Glutamatergic neuron (in vitro differentiated cells): ENCODE results near the gene DCXR. TPM values are rescaled to one million over a fixed set of nuclear protein-coding genes. Genes with fewer than 3 reads are reported as not detected.
A peak's percentile ranks its signal among the peaks of the same experiment; 100 is the strongest.
"Not testable (repeated sequence)": the region's sequence is repeated elsewhere in the genome, so short reads cannot be mapped to it uniquely, and the experiment has no call there.

Source experiments
- DNase-seq: peaks from one replicate; pipeline ENCODE4 v3.0.0; 2022
- H3K27ac Mint-ChIP-seq: one replicate; pipeline ENCODE4 v1.8.0; 2020; ENCODE audit warnings: mild to moderate bottlenecking, mixed read lengths, inconsistent platforms; ENCODE audit not compliant: unreplicated experiment
- H3K27me3 Mint-ChIP-seq: one replicate; pipeline ENCODE4 v1.8.0; 2020; ENCODE audit warnings: mild to moderate bottlenecking, moderate library complexity, mixed read lengths, inconsistent platforms; ENCODE audit not compliant: unreplicated experiment
- H3K36me3 Mint-ChIP-seq: one replicate; pipeline ENCODE4 v1.8.0; 2020; ENCODE audit warnings: mild to moderate bottlenecking, mixed read lengths, inconsistent platforms; ENCODE audit not compliant: unreplicated experiment
- H3K4me1 Mint-ChIP-seq: one replicate; pipeline ENCODE4 v1.8.0; 2020; ENCODE audit warnings: mild to moderate bottlenecking, low read depth, mixed read lengths, inconsistent platforms; ENCODE audit not compliant: unreplicated experiment
- H3K4me3 Mint-ChIP-seq: one replicate; pipeline ENCODE4 v1.8.0; 2020; ENCODE audit warnings: mild to moderate bottlenecking, mixed read lengths, inconsistent platforms; ENCODE audit not compliant: unreplicated experiment
- H3K9me3 Mint-ChIP-seq: one replicate; pipeline ENCODE4 v1.8.0; 2020; ENCODE audit warnings: mild to moderate bottlenecking, moderate library complexity, mixed read lengths, inconsistent platforms; ENCODE audit not compliant: unreplicated experiment
- CTCF ChIP-seq: fragments of 200-600 bp; sonication (generic); IDR thresholded peaks from one replicate; pipeline ENCODE4 v1.5.0; 2021; ENCODE audit not compliant: partially characterized antibody, unreplicated experiment
- total RNA-seq: library from RNA; stranded (reverse); fragmentation: NEBNext Ultra II Directional; extraction: Animal tissue kit (Norgen Biotek cat#: 25700); gene quantifications from one replicate; pipeline ENCODE4 v1.2.1, GENCODE V29; 2021; ENCODE audit not compliant: unreplicated experiment

The DCXR gene
- total RNA-seq, 1 donor from 2014 or later = 89.5 TPM

GRCh38 chr17:82045936-82046484 is 8.5 kb upstream of the DCXR start:
- H3K27me3 Mint-ChIP-seq = peaks cover 7% of the 10 kb centered on the region
- H3K27ac Mint-ChIP-seq = no peak overlapping the region
- DNase-seq = no peak
- no peak for TF ChIP-seq CTCF
- peaks cover 2% of the 10 kb centered on the region for H3K4me1 Mint-ChIP-seq
- H3K4me3 Mint-ChIP-seq = no peak overlapping the region
- H3K9me3 Mint-ChIP-seq = peaks cover 3% of the 10 kb centered on the region
- no peaks in the 10 kb centered on the region for H3K36me3 Mint-ChIP-seq

GRCh38 chr17:82043507-82043906 is 6.0 kb upstream of the DCXR start:
- DNase-seq = no peak
- peaks cover 2% of the 10 kb centered on the region for H3K4me1 Mint-ChIP-seq
- no peak for TF ChIP-seq CTCF
- H3K27ac Mint-ChIP-seq = no peak overlapping the region
- H3K36me3 Mint-ChIP-seq = no peaks in the 10 kb centered on the region
- no peak overlapping the region for H3K4me3 Mint-ChIP-seq
- H3K27me3 Mint-ChIP-seq = peaks cover 10% of the 10 kb centered on the region
- peaks cover 3% of the 10 kb centered on the region for H3K9me3 Mint-ChIP-seq

GRCh38 chr17:82042649-82043048 is 5.2 kb upstream of the DCXR start:
- no peak for DNase-seq
- Mint-ChIP-seq H3K27me3 (peaks cover 10% of the 10 kb centered on the region), H3K9me3 (peaks cover 4% of the 10 kb centered on the region), H3K4me1 (peaks cover 6% of the 10 kb centered on the region), H3K36me3 (no peaks in the 10 kb centered on the region), H3K27ac (no peak overlapping the region), H3K4me3 (no peak overlapping the region)
- TF ChIP-seq CTCF = no peak

- DNase-seq = no peak
- Mint-ChIP-seq H3K4me3 (peak overlapping the region; percentile 25), H3K27me3 (peaks cover 10% of the 10 kb centered on the region), H3K36me3 (no peaks in the 10 kb centered on the region), H3K9me3 (peaks cover 4% of the 10 kb centered on the region), H3K27ac (peak overlapping the region; percentile 55), H3K4me1 (peaks cover 7% of the 10 kb centered on the region)
- no peak for TF ChIP-seq CTCF
Observed at GRCh38 chr17:82041144-82041814, 3.8 kb upstream of the DCXR start.

GRCh38 chr17:82039695-82040299 is 2.3 kb upstream of the DCXR start:
- TF ChIP-seq CTCF = no peak
- Mint-ChIP-seq H3K36me3 (no peaks in the 10 kb centered on the region), H3K27ac (no peak overlapping the region), H3K9me3 (peaks cover 11% of the 10 kb centered on the region), H3K4me1 (peaks cover 4% of the 10 kb centered on the region), H3K4me3 (no peak overlapping the region), H3K27me3 (peaks cover 13% of the 10 kb centered on the region)
- DNase-seq = no peak

DNA sequence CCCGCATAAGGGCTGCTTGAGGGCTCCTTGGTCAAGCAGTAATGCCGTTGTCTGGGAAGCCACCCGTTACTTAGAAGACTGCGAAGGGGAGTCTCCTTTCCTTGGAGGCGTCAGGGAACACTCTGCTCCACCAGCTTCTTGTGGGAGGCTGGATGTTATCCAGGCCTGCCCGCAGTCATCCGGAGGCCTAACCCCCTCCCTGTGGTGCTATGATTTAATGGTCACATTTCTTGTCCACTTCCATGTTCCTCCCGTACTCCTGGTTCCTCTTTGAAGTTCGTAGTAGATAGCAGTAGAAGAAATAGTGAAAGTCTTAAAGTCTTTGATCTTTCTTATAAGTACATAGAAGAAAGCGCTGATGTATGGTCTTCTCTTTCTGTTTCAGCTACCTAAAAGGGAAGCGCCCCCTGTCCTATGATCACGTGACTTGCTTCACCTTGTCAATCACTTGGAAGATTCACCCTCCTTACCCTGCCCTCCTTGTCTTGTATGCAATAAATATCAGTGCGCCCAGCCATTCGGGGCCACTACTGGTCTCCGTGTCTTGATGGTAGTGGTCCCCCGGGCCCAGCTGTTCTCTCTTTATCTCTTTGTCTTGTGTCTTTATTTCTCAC is 1.4 kb upstream of the DCXR start:
- DNase-seq, H3K27ac Mint-ChIP-seq, H3K4me1 Mint-ChIP-seq, H3K4me3 Mint-ChIP-seq, H3K36me3 Mint-ChIP-seq: not testable (repeated sequence)
- peaks cover 13% of the 10 kb centered on the region for H3K27me3 Mint-ChIP-seq
- peaks cover 11% of the 10 kb centered on the region for H3K9me3 Mint-ChIP-seq
